CD4-positive, alpha-beta T cell treated with Interferon alpha-2 for 1 hour (primary cell): ENCODE data around the gene TAF4.

ENCODE experiments used
- DNase-seq, 2 donors: peaks; one replicate each; pipeline ENCODE4 v3.0.0-alpha.2; 2020 to 2022

The TAF4 gene

DNA sequence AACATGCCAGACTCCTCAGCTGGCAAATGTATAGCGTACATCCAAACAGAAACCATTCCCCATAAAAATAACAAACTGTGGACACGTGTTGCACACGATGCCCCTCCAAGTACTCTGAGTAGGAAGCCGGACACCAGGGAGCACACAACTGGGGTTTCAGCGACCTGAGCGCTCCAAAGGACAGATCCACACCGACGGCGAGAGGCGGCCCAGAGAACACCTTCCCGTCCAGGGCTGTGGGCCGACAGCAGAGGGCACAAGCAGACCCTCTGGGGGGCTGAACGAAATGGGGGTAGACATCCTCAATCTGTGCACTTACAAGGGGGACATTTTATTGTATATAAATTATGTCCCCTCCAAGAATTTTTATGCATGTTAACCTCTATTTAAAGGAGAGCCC, 24.7 kb downstream of the TAF4 start:
- DNase-seq, result no peak

DNA sequence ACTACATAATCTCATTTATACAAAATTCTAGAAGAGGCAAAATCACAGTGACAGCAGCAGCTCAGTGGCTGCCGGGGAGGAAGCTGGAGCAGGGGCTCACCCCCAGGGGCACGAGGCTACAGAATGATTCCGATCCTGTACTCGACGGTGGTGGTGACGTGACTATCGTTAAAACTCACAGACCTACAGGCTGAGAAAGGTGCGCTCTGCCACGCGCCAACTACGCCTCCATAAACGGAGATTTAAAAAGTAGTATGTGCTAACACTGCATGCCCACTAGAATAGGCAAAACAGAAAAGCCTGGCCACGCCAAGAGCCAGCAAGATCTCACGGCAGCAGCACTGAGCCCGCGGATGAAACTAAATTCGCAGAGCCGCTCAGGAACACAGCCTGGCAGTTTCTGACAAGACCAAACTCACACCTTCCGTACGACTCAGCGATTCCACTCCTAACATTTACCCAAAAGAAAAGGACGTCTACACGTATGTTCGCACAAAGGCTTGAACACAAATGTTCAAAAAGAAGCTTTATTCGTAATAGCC, 25.2 kb downstream of the TAF4 start:
- DNase-seq, result no peak

DNA sequence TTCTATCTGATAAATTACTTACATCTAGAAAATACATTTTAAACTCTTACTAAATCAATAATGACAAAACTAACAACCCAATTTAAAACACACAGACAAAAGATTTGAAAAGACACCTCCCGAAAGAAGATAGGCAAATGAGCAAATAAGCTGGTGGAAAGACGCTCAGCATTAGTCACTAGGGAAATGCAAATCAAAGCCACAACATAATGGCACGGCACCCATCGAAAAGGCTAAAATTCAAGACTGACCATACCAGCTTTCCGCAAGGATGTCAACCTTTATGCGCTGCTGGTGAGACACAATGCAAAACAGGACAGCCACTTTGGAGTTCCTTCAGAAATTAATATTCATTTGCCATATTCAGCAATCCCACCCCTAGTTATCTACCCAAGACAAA, 25.9 kb downstream of the TAF4 start:
- no peak for DNase-seq

DNA sequence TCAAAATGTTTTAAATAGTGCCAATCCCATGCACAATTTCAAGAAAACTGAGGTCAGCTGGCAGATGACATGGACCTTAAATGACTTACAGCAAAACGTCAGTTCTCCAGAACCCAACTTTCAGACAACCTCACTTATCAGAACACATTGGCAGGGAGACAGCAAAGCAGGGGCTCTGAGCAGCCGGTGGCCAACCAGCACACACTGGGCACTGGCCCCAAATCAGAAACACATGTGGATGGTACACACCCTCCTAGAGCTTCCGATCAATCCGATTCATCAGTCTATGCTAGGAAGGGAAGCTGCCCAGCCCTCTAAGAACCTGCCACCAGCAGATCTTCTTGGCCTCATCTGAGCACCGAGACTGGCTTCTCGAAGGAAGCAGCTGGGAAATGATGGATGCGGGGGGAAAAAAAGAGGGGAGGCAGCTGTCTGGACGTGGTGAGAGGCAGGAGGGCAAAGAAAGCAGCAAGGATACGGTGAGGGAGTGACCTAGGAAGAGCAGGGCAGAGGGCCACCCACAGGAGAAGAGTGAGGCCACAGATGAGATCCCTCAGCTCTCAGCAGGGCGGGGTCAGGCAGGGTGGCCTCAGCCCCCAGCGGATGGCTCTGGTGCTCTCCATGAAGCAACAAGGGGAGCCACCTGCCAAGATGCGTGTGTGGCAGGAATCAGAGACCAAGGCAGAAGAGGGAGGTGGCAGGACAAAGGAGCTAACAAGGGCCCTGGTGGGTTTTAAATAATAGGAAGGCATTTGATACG, 32.9 kb downstream of the TAF4 start:
- DNase-seq, result no peak

DNA sequence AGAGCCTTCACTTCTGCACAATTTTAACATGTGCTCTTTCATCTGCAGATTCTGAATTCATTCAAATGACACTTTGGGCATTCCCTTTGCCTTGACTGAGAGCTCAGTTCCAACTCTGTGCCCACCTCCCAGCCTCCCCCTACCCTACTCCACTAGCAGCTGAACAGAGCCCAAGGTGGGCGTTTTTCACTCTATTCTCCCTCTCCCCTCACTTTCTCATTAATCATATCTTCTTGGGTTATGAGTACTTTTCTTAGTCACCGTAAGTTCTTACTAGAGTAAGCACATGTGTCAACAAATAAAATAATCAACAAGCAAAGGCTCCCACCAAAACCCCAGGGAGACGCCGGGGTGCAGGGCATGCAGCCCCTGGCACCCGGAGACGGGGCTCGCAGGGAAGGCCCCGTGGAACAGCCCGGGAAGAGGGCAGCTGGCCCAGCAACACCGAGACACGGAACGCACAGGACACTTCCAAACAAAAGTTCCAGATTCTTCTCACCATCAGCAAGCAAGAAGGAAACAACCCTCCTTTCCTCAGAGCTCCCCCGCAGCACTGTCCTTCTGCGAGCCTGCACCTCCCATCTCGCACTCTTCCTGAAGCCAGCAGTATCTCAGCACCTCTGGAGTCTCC, 34.1 kb downstream of the TAF4 start:
- DNase-seq, result no peak

DNA sequence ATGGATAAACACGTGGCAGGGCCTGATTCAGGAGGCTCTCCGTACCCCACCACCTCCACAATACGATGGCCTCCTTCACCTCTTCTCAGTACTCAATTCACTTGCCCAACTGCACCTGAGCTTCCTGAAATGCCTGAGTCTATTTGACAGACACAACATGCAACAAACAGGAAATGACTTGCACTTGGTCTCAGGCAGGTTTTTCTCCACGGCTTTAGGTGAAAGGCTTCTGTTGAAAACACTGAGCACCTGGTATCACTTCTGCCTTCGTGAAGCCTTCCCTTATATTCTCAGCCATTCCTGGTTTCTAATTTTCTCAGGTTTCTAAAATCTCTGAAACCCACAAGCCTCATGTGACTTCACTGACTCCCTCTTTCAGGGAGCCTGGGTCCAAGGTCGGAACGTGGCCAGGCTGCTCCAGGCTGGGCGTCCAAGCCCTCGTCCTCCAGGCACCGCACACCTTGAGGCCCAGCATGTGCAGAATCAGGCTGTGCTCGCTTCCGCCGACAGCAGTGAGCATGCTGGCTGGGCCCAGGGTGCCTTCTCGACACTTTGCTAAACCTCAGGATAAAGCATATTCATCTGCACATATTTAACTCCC, 34.7 kb downstream of the TAF4 start:
- DNase-seq, result peak; percentile 22 to 42

DNA sequence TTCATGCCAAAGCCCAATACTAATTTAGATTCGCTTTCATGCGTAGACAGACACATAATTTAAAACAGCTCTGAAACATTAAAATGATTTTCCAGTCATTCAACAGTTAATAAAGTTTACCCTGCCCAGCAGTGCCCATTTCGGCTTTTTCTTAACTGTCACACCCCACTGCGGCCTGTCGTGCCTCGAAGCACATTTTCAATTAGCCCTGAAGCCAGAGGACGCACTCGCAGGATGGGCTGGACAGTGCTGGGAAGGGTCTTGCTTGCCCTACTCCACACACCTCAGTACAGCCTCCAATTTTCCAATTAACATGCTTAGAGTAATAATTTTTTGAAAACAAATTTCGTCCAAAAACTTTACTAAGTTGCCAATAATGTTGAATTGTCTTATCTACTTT, 35.3 kb downstream of the TAF4 start:
- no peak for DNase-seq

DNA sequence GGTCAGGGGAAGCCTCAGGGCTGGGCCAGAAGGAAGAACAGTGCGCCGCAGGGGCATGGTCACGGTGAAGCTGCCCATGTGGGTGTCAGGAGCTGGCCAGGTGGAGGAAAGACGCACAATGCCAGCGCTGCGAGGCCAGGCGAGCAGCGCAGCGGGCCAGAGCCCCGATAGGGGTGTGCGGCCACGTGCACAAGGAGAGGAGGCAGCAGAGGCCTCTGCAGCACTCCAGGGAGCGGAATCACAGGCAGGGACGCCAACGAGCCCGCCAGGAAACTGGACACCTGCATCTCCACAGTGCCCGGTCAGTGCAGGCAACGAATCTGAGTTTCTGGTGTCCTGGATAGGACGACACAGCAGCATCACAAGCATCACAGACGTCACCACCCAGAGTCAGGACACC, 35.7 kb downstream of the TAF4 start:
- no peak for DNase-seq

DNA sequence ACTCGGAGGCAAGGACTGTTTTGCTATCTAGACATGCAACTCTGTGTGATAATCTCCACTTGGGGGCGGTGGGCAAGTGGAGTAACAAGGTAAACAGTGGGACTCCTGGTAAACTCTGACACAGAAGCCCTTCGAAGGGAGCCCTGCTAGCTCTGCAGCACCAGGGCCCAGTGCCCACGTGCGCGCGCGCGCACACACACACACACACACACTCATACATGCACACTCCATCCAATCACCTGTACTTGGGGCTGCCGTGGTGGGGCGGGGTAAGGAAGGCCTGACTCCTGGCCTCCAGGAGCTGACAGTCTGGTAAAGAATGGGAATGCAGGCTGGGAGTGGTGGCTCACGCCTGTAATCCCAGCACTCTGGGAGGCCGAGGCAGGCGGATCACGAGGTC, 36.4 kb downstream of the TAF4 start:
- DNase-seq, result no peak

DNA sequence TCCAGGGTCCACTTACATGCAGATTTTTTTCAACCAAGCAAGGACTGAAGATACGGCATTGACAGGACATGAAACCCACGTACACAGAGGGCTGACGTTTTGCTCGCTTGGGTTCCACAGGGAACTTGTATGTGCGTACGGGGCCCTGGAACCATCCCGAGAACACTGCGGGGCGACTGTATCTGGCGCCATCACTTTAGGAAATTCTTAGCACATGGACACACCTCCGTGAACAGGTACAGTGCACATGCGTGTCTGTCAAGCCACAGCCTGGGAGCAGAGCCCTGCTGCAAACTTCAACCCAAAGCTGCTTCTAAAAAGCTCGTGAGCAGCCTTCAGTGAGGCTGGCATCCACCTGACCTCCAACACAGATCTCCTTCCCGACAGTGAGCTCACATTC, 37.3 kb downstream of the TAF4 start:
- no peak for DNase-seq

DNA sequence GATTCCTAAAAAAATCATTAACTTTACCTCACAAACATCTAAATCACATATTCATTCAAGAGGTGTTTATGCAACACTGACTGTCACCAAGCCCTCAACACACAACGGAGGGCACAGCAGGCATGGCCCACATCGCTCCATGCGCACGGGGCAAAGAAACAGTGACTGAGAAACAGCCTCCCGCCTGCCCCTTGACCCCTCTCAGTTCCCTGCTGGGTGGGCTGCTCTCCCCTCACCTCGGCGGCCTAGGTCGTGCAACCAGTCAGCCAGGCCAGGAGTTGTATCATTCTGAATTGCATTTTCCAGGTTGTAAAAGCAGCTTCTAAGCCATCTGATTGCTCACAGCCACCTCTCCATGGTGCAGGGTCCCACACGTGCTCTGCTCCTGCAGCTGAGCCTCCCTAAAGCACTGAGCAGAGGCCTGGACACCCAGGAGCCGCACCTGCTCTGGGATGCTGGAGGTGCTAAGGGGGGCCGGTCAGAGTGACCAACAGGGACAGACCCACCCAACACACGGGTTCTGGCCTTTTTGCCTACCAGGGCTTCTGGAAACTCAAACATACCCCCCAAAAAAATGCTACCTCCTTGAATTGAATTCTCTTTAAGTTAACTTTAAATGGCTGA, 37.9 kb downstream of the TAF4 start:
- no peak for DNase-seq

DNA sequence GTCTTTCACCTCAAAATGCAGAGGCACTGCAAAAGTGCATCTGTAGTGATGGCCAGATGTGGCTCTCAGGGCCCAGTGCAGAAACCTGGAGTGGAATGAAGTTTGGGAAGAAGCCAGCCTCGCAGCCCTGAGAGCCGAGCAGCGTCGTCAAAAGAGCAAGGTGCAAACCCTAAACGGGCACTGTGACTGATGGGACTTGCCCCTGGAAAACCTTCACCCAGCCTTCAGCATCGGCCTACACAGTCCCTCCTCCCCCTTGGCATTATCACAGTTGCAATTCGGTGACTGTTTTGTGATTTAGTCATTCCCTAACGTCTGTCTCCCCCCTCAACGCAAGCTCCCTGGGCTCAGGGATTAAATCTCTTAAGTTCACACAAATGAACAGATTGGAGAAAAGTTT, 38.6 kb downstream of the TAF4 start:
- no peak for DNase-seq

DNA sequence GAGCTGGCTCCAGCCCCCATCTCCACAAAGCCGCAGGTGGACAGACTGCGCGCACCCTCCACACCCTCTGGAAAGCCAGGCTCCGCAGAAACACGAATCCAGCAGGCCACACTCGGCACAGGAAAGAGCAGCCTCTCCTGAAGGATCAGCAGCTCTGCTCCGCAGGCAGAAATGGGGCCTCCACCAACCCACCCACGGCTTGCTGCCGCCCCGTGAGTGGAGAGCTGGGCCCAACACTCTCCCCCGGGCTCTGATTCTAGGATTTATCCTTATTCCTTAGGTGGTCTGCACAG, 39.2 kb downstream of the TAF4 start:
- DNase-seq, result no peak

DNA sequence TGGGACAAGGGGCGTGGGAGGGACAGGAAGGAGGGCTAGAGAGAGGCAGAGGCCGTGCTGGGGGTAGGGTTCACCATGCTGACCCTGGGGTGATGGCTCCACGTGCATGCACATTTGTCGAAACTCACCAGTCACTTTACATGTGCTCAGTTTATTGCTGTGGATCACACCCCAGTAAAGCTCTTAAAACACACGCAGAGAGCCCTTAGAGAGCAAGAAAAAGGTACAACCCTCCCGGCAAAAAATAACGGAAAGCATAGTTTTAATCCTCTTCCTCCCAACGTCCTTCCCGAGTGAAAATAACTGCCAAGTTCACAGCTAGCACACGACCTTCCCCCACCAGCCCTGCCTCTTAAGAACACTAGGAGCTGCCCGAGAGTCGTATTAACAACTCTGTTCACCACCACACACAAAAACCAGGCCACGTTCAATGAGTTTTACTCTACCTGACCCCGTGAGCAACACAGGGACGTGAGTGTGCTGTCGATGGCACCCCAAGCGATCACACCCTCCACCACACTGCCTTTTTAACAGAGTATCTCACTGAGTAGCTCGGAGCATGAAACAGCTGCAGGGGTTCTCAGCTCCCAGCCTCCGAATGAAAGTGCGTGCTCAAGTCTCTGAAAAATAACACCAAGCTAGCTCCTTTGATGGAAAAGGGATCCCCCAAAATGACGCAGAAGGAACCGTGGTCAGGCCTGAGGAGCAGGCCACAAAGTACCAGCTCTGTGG, 39.7 kb downstream of the TAF4 start:
- DNase-seq, result peak; percentile 5 to 16

DNA sequence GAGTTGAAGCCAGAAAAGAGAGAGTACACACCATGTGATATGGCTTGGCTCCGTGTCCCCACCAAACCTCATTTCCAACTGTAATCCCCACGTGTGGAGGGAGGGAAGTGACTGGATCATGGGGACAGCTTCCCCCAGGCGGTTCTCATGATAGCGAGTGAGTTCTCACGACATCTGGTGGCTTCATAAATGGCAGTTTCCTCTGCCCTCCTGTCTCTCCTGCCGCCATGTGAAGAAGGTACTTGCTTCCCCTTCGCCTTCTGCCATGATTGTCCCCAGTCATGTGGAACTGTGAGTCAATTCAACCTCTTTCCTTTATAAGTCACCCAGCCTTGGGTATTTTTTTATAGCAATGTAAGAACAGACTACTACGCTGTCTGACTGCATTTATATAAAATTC, 40.3 kb downstream of the TAF4 start:
- no peak for DNase-seq

DNA sequence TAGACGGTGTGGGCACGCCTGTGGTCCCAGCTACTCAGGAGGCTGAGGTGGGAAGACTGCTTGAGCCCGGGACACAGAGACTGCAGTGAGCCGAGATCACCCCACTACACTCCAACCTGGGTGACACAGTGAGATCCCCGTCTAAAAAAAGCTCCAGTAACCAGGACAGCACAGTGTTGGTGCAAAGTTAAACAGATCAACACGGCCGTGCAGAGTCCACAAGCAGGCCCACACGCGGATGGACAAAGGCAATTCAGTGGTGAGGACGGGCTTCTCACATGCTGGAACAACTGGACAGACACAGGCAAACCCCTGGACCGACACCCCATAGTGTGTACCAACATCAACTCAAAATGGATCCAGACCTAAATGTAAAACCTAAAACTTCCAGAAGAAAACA, 41.7 kb downstream of the TAF4 start:
- no peak for DNase-seq

DNA sequence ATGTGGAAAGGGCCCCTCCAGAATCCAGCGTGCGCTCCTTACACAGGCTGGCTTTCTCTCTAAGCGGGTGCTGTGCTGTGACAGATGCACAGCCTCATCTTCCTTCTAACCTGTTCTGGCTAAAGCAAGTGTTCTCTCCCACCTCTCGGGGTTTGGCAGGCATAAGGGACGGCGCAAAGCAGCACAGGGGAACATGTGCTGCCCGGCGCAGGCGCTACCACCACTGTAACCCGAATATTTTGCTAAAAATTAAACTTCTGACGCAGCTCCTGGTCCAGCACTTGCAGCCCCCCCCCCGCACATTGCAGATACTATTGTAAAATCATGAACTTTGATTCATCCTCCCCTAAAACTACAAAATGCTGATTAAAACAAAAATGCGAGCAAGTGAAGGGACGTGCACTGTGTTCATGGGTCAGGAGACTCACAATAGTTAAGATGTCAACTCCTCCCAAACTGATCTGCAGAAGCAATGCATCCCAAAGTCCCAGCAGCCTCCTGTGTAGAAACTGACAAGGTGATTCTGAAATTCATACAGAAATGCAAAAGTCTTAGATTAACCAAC, 43.0 kb downstream of the TAF4 start:
- DNase-seq, result no peak

DNA sequence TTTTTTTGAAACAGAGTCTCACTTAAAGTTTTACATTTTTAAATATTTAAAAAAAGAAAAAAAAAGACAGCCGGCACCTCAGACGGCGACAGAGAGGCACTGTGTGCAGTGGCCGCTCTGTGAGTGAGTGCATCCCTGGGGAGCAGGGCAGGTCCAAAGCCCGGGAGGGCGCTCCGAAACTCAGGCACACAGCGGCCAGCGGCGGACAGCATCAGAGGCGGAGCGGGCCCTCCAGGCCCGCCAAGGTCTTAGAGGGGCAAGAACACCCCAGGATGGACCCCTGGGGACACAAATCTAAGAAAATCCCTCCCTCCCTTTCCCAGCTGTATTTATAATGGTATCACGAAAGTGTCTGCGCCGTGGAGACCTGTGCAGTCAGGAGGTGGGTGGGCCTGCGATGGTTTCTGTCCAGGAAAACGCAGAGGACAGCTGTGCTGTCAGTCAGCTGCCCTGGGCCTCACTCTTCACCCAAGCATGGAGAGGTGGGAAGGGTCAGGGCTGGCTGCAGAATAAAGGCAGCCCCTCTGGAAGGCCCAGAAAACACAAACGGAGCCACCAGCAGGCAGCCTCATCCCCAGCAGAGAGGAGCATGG, 43.8 kb downstream of the TAF4 start:
- DNase-seq, result no peak

DNA sequence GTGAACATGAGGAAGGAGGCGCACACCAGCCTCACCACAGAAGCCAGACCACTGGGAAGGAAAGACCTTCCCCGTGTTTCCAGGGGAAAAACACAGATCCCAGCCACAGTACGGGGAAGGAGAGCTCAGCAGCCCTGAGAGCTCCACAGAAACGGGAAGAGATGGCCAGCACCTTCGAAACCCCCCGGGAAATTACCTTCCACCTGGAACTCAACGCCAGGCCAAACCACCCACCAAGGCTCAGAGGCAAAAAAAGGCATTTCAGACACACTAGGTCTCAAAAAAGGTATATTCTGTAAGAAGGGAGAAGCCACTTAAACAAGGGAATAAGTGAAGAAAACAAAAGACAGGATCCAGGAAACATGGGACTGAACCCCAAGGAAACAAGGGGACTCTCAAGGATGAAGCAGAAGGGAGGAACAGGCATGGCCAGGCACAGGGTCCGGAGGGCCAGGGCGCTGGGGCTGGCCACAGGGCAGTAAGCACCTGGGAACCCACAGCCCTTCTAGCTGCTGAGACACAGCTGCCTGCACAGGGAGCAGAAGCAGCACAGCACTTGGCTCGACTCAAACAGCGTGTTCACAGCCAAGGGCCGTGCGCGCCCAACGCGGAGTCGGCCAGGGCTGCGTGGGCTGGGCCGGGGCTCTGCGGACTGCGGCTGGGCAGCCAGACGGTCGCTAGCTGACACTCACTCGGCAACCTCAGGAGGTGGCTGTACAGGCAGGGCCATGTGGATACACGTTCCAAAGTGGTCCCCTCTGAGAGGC, 44.6 kb downstream of the TAF4 start:
- DNase-seq, result no peak

DNA sequence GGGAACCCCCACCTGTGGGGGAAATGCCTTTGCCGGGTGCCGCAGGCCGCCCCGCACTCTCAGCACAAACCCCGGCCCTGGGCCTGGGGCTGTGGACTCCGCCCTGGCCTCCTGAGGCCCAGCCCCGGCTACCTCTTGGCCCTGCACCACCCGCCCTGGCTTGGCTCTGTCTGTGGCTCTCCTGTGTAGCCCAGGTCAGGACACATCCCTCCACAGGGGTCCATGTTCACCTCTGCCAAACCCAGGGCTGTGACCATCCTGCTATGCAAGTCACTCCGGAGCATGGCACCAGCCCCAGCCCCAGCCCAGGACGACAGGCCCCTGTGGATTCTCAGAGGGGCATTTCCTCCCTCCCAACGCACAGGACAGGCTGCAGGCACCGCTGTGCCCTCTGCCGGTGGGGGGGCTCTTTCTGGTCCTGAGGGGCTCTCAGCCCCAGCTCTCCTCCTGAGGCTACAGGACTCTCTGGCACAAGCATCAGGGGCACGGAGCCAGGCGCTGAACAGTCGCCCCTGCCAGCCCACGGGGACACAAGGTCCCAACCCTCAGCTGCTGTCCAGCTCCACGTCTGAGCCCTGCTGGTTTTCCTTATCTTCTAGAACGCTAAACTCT, 45.7 kb downstream of the TAF4 start:
- DNase-seq, result no peak

DNA sequence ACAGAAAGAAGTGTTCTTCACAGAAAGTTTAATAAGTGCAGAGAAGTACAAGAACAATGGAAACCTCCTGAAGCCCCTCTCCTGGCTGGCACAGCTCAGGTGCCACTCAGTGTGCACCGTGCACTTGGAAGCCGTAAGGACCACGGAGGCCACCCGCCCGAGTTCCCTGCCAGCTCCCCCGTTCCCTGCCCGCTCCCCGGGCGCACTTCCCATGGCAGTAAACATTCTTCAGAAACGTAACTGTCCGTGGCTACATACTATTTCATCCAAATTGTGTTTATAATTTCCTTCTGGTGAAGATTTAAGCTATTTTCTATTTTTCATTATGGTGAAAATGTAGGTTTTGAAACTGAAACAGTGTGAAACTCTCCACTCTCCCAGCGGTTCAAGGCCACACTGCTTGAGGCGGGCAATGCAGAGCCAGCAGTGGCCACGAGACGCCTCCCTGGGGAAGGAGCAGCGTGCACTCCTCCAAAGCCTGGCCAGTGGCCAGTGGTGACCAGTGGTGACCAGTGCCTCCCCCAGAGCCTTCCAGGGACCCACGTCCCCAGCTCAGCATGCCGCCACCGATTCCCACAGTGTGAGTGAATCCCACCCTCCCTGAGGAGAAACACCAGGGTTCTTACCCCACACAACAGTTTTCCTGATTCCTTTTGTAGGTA, 46.4 kb downstream of the TAF4 start:
- DNase-seq, result no peak
